Measurements from ENCODE around the gene ART4.

GRCh38 chr12:14849661-14850060 lies 6.3 kb upstream of the ART4 start:
- TF ChIP-seq CTCF (IDR thresholded peaks at IDR 0.05) (no peak), POLR2A (IDR thresholded peaks at IDR 0.05) (no peak)
